H9 (cell line): ENCODE measurements around the gene IL12RB1. TPM values are rescaled to one million over a fixed set of nuclear protein-coding genes. Genes with fewer than 3 reads are reported as not detected.

Experiments
- DNase-seq: peaks from one replicate; pipeline ENCODE4 v3.0.0-alpha.2; 2017
- H2AFZ ChIP-seq: one replicate; pipeline ENCODE4 v1.6.1; 2013; ENCODE audit warnings: mild to moderate bottlenecking, low read length, control low read depth, moderate library complexity
- H2AK5ac ChIP-seq: 2 replicates; pipeline ENCODE4 v1.6.1; 2013; ENCODE audit warnings: low read length, control low read depth, mixed read lengths; ENCODE audit not compliant: insufficient read length
- H2BK120ac ChIP-seq: one replicate; pipeline ENCODE4 v1.6.1; 2013; ENCODE audit warnings: low read depth, mild to moderate bottlenecking, low read length, control low read depth, inconsistent platforms; ENCODE audit not compliant: poor library complexity, severe bottlenecking
- H2BK12ac ChIP-seq: 2 replicates; pipeline ENCODE4 v1.6.1; 2013; ENCODE audit warnings: low read length, control low read depth, mixed read lengths, low read depth; ENCODE audit not compliant: insufficient read length
- H2BK15ac ChIP-seq: 2 replicates; pipeline ENCODE4 v1.6.1; 2013; ENCODE audit warnings: low read depth, low read length, control low read depth
- H2BK20ac ChIP-seq: one replicate; pipeline ENCODE4 v1.6.1; 2013; ENCODE audit warnings: low read depth, mild to moderate bottlenecking, low read length, control low read depth, inconsistent platforms; ENCODE audit not compliant: poor library complexity, severe bottlenecking
- H2BK5ac ChIP-seq: 2 replicates; pipeline ENCODE4 v1.6.1; 2013; ENCODE audit warnings: low read length, control low read depth, mixed read lengths; ENCODE audit not compliant: insufficient read length
- H3K14ac ChIP-seq: 2 replicates; pipeline ENCODE4 v1.6.1; 2013; ENCODE audit warnings: low read length, control low read depth; ENCODE audit not compliant: insufficient read depth
- H3K18ac ChIP-seq: 2 replicates; pipeline ENCODE4 v1.6.1; 2013; ENCODE audit warnings: low read depth, mild to moderate bottlenecking, mixed read lengths, low read length, control low read depth; ENCODE audit not compliant: insufficient read length
- H3K23ac ChIP-seq: 2 replicates; pipeline ENCODE4 v1.6.1; 2013; ENCODE audit warnings: low read length, control low read depth, mixed read lengths, low read depth; ENCODE audit not compliant: insufficient read length
- H3K23me2 ChIP-seq: 2 replicates; pipeline ENCODE4 v1.6.1; 2013; ENCODE audit warnings: low read depth, mild to moderate bottlenecking, mixed read lengths, low read length, control low read depth; ENCODE audit not compliant: insufficient read length, poor library complexity, severe bottlenecking
- H3K27ac ChIP-seq: 2 replicates; pipeline ENCODE4 v1.5.1; 2013; ENCODE audit warnings: low read length, control low read depth, mixed read lengths, low read depth; ENCODE audit not compliant: insufficient read length
- H3K27me3 ChIP-seq: 2 replicates; pipeline ENCODE4 v1.6.1; 2013; ENCODE audit warnings: low read length, control low read depth, inconsistent platforms; ENCODE audit not compliant: insufficient read depth
- H3K4ac ChIP-seq: 2 replicates; pipeline ENCODE4 v1.6.1; 2013; ENCODE audit warnings: low read depth, mild to moderate bottlenecking, control low read depth, inconsistent platforms, low read length, moderate library complexity
- H3K4me1 ChIP-seq: 2 replicates; pipeline ENCODE4 v1.6.1; 2013; ENCODE audit warnings: low read length, control low read depth, inconsistent platforms; ENCODE audit not compliant: insufficient read depth
- H3K4me2 ChIP-seq: 2 replicates; pipeline ENCODE4 v1.6.1; 2013; ENCODE audit warnings: low read length, control low read depth, mixed read lengths; ENCODE audit not compliant: insufficient read length, insufficient read depth
- H3K56ac ChIP-seq: 2 replicates; pipeline ENCODE4 v1.6.1; 2013; ENCODE audit warnings: low read depth, mild to moderate bottlenecking, mixed read lengths, low read length, control low read depth; ENCODE audit not compliant: insufficient read length
- H3K79me1 ChIP-seq: 2 replicates; pipeline ENCODE4 v1.6.1; 2013; ENCODE audit warnings: low read depth, mild to moderate bottlenecking, moderate library complexity, low read length, control low read depth, inconsistent platforms; ENCODE audit not compliant: insufficient read depth, poor library complexity, severe bottlenecking
- H3K79me2 ChIP-seq: 2 replicates; pipeline ENCODE4 v1.6.1; 2013; ENCODE audit warnings: low read length, control low read depth, inconsistent platforms; ENCODE audit not compliant: insufficient read depth
- H3K9ac ChIP-seq: 2 replicates; pipeline ENCODE4 v1.6.1; 2013; ENCODE audit warnings: low read length, control low read depth, mixed read lengths; ENCODE audit not compliant: insufficient read length; ENCODE audit errors: extremely low read depth
- H3K9me3 ChIP-seq: one replicate; pipeline ENCODE4 v1.6.1; 2013; ENCODE audit warnings: low read depth, low read length, inconsistent platforms; ENCODE audit not compliant: control insufficient read depth
- H3T11ph ChIP-seq: one replicate; pipeline ENCODE4 v1.6.1; 2013; ENCODE audit warnings: mild to moderate bottlenecking, low read length, control low read depth, inconsistent platforms
- H4K20me1 ChIP-seq: one replicate; pipeline ENCODE4 v1.6.1; 2013; ENCODE audit not compliant: control insufficient read depth, insufficient read length, insufficient read depth
- H4K5ac ChIP-seq: 2 replicates; pipeline ENCODE4 v1.6.1; 2013; ENCODE audit warnings: low read depth, mild to moderate bottlenecking, mixed read lengths, low read length, control low read depth; ENCODE audit not compliant: insufficient read length
- H4K8ac ChIP-seq: replicated peaks from 2 replicates; pipeline ENCODE4 v1.6.1; 2013; ENCODE audit warnings: low read length, control low read depth, mixed read lengths, low read depth; ENCODE audit not compliant: insufficient read length
- H4K91ac ChIP-seq: 2 replicates; pipeline ENCODE4 v1.6.1; 2013; ENCODE audit warnings: low read depth, mild to moderate bottlenecking, moderate library complexity, mixed read lengths, low read length, control low read depth; ENCODE audit not compliant: insufficient read length
- H3K27ac Mint-ChIP-seq, 3 experiments: 2 replicates in 2 of 3; 3 replicates in 1 of 3; pipeline ENCODE4 v1.8.0; 2020 to 2021; ENCODE audit warnings: mixed read lengths in 3 of 3, mild to moderate bottlenecking in 1 of 3, moderate library complexity in 1 of 3
- H3K27me3 Mint-ChIP-seq: 2 replicates; pipeline ENCODE4 v1.8.0; 2021; ENCODE audit warnings: low read depth, mild to moderate bottlenecking, moderate library complexity, mixed read lengths
- H3K36me3 Mint-ChIP-seq, 3 experiments: 2 replicates in 2 of 3; 3 replicates in 1 of 3; pipeline ENCODE4 v1.8.0; 2020 to 2021; ENCODE audit warnings: low read depth in 3 of 3, mixed read lengths in 3 of 3; ENCODE audit not compliant: insufficient read depth in 1 of 3
- H3K4me1 Mint-ChIP-seq, 2 experiments: 2 replicates each; pipeline ENCODE4 v1.8.0; 2020; ENCODE audit warnings: mixed read lengths in 2 of 2
- H3K4me3 Mint-ChIP-seq, 2 experiments: 2 replicates in 1 of 2; 3 replicates in 1 of 2; pipeline ENCODE4 v1.8.0; 2020 to 2021; ENCODE audit warnings: mild to moderate bottlenecking in 2 of 2, mixed read lengths in 2 of 2, moderate library complexity in 1 of 2
- H3K9me3 Mint-ChIP-seq, 2 experiments: 2 replicates in 1 of 2; 3 replicates in 1 of 2; pipeline ENCODE4 v1.8.0; 2020; ENCODE audit warnings: mild to moderate bottlenecking in 2 of 2, mixed read lengths in 2 of 2, moderate library complexity in 1 of 2
- WGBS: extraction: QIAGEN DNeasy Blood & Tissue Kit; methylation state at CpG from one replicate; pipeline ENCODE4 v1.1.7; 2013; ENCODE audit warnings: missing lambda C conversion rate, low lambda C conversion rate, mixed read lengths; ENCODE audit not compliant: insufficient read length; ENCODE audit errors: extremely low coverage; 5-methylcytosine and 5-hydroxymethylcytosine counted together
- total RNA-seq: library from RNA; stranded (reverse); gene quantifications from 2 replicates; pipeline ENCODE4 v1.2.1, GENCODE V29; 2021
- TF ChIP-seq, protein P1 (sequence below): fragments of 200-600 bp; sonication (generic); conservative IDR thresholded peaks from 3 replicates; pipeline ENCODE4 v1.8.0; 2021; ENCODE audit warnings: antibody characterized with exemption, mild to moderate bottlenecking

The IL12RB1 gene
- total RNA-seq, 1 experiment from 2014 or later: not detected

DNA sequence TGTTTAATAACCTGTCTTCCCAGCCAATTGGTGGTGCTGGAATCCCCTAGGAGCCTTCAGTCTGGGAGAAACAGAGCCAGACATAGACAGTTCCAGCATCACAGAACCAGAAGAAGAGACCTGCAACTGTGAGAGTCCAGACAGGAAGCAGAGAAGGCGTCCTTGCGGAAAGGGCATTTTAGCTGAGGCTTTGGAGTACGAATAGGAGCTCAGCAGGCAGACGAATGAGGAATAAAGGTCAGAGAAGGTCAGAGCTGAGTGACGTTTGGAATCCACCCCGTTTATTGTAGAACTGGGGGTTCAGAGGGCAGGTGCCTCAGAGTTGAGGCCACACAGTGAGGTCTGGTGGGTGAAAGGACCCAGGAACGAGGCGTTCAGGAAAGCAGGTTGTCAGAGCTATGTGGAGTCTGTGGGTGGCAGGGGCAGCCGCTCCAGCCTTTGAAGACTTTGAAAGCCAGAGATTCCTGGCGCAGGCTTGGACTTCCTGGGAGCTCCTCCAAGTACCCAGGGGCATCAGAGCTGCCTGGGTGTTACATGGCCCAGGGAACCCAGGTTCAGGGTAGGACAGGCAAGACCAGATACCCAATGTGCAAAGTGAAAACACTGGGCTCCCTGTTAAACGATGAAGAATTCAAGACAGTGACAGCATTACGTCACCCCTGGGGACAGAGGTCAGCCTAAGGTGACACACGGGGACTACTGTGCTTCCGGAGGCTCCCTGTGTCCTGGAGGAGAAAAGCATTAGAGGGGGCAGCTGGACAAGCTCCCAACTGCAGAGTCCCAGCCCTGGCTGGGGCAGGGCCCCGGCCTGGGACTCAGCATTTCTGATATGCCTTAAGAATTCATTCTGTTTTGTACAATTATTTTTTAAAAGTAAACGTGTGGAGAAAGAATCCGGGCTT is 73.3 kb downstream of the IL12RB1 start:
- no peak overlapping the region for H2BK15ac ChIP-seq
- H3K79me1 ChIP-seq: no peaks in the 10 kb centered on the region
- Mint-ChIP-seq H3K4me3 (no peak overlapping the region), H3K36me3 (peaks cover 0 to 14% (median 8%) of the 10 kb centered on the region in 3 experiments; a peak in 6 of 7 replicates), H3K27ac (peak overlapping the region in 1 of 3 experiments; percentile 75; a peak in 2 of 7 replicates), H3K9me3 (no peaks in the 10 kb centered on the region), H3K27me3 (no peaks in the 10 kb centered on the region), H3K4me1 (peaks cover 0 to 6% of the 10 kb centered on the region in 2 experiments; a peak in 1 of 4 replicates)
- no peak overlapping the region for H2BK5ac ChIP-seq
- no peaks in the 10 kb centered on the region for H3K23me2 ChIP-seq
- H3K4ac ChIP-seq: no peak overlapping the region
- H3K23ac ChIP-seq: no peak overlapping the region
- H3K9me3 ChIP-seq: no peaks in the 10 kb centered on the region
- no peak overlapping the region for H3K14ac ChIP-seq
- H3K4me1 ChIP-seq: no peaks in the 10 kb centered on the region
- TF ChIP-seq, protein P1, sequence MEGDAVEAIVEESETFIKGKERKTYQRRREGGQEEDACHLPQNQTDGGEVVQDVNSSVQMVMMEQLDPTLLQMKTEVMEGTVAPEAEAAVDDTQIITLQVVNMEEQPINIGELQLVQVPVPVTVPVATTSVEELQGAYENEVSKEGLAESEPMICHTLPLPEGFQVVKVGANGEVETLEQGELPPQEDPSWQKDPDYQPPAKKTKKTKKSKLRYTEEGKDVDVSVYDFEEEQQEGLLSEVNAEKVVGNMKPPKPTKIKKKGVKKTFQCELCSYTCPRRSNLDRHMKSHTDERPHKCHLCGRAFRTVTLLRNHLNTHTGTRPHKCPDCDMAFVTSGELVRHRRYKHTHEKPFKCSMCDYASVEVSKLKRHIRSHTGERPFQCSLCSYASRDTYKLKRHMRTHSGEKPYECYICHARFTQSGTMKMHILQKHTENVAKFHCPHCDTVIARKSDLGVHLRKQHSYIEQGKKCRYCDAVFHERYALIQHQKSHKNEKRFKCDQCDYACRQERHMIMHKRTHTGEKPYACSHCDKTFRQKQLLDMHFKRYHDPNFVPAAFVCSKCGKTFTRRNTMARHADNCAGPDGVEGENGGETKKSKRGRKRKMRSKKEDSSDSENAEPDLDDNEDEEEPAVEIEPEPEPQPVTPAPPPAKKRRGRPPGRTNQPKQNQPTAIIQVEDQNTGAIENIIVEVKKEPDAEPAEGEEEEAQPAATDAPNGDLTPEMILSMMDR: no peak
- no peak overlapping the region for H4K8ac ChIP-seq
- H3K79me2 ChIP-seq: no peaks in the 10 kb centered on the region
- H4K20me1 ChIP-seq: no peaks in the 10 kb centered on the region
- no peak overlapping the region for H3K9ac ChIP-seq
- H4K91ac ChIP-seq: no peak overlapping the region
- H2AK5ac ChIP-seq: no peak overlapping the region
- no peak overlapping the region for H3K27ac ChIP-seq
- no peak overlapping the region for H2BK20ac ChIP-seq
- H2AFZ ChIP-seq: no peak overlapping the region
- H2BK12ac ChIP-seq: no peak overlapping the region
- no peak for DNase-seq
- no peak overlapping the region for H3K4me2 ChIP-seq
- H3K18ac ChIP-seq: no peak overlapping the region
- H3T11ph ChIP-seq: no peak overlapping the region
- no peak overlapping the region for H4K5ac ChIP-seq
- no peaks in the 10 kb centered on the region for H3K27me3 ChIP-seq
- no peak overlapping the region for H2BK120ac ChIP-seq
- no CpG with 5 or more reads among the region's 17 CpGs for WGBS
- no peak overlapping the region for H3K56ac ChIP-seq
